ENCODE data around the gene SLC22A5.

SLC22A5 gene

GRCh38 chr5:132386644-132387286 is 17.3 kb downstream of the SLC22A5 start:
- peak; percentile 94 for TF ChIP-seq CTCF (conservative IDR thresholded peaks at IDR 0.05; ENCODE audit: low read length)
- H3K4me3 ChIP-seq (ENCODE audit: low read length), result no peak overlapping the region
- DNase-seq (ENCODE audit: low read depth), result peak; percentile 75

- no peak overlapping the region; the same call in 1 of the 2 replicates for H3K4me3 ChIP-seq (ENCODE audit: low read length)
Measured at GRCh38 chr5:132387640-132388117, 18.2 kb downstream of the SLC22A5 start.

GRCh38 chr5:132388244-132389050 is 18.9 kb downstream of the SLC22A5 start:
- DNase-seq (ENCODE audit: low read depth), result peak; percentile 77
- TF ChIP-seq CTCF (conservative IDR thresholded peaks at IDR 0.05; ENCODE audit: low read length), result no peak
- H3K4me3 ChIP-seq (ENCODE audit: low read length), result no peak overlapping the region

More at GRCh38 chr5:132387640-132388117, 18.2 kb downstream of the SLC22A5 start:
- TF ChIP-seq CTCF (conservative IDR thresholded peaks at IDR 0.05; ENCODE audit: low read length), result no peak
- peak; percentile 99 for DNase-seq (ENCODE audit: low read depth)

- no peak for DNase-seq (ENCODE audit: low read depth)
- no peak for TF ChIP-seq CTCF (conservative IDR thresholded peaks at IDR 0.05; ENCODE audit: low read length)
- no peak overlapping the region for H3K4me3 ChIP-seq (ENCODE audit: low read length)
Measured at GRCh38 chr5:132389051-132389331, 19.5 kb downstream of the SLC22A5 start.

- TF ChIP-seq CTCF (conservative IDR thresholded peaks at IDR 0.05; ENCODE audit: low read length), result no peak
- peak; percentile 99 for DNase-seq (ENCODE audit: low read depth)
- no peak overlapping the region for H3K4me3 ChIP-seq (ENCODE audit: low read length)
Measured at GRCh38 chr5:132389585-132390286, 20.2 kb downstream of the SLC22A5 start.

- TF ChIP-seq CTCF (conservative IDR thresholded peaks at IDR 0.05; ENCODE audit: low read length), result no peak
- DNase-seq (ENCODE audit: low read depth), result no peak
- no peak overlapping the region for H3K4me3 ChIP-seq (ENCODE audit: low read length)
Measured at GRCh38 chr5:132391247-132391646, 21.7 kb downstream of the SLC22A5 start.

Data from AG10803 (cell line).